Mucosa of descending colon (tissue), 3 donors: ENCODE data around the gene MAGI2. TPM values are rescaled to one million over a fixed set of nuclear protein-coding genes. Genes with fewer than 3 reads are reported as not detected.

Source experiments
- ATAC-seq: fragments of 200-7000 bp; cut with Tn5 transposase; one replicate; pipeline ENCODE4 v1.9.1; 2020; ENCODE audit warnings: mild to moderate bottlenecking, moderate library complexity
- DNase-seq, 3 donors: peaks; one replicate each; pipeline ENCODE4 v3.0.0-alpha.2; 2020
- H3K36me3 ChIP-seq: fragments of 200-600 bp; one replicate; pipeline ENCODE4 v1.8.0; 2021; ENCODE audit warnings: low read depth, mild to moderate bottlenecking
- H3K4me1 ChIP-seq: fragments of 200-600 bp; one replicate; pipeline ENCODE4 v1.8.0; 2021; ENCODE audit warnings: low read depth, mild to moderate bottlenecking
- H3K4me3 ChIP-seq: fragments of 200-600 bp; one replicate; pipeline ENCODE4 v1.8.0; 2021; ENCODE audit warnings: mild to moderate bottlenecking
- H3K9me3 ChIP-seq: fragments of 200-600 bp; one replicate; pipeline ENCODE4 v1.8.0; 2021; ENCODE audit warnings: mild to moderate bottlenecking
- intact Hi-C, 2 donors: fragments of 100-400 bp; cut with DNase I in 1 of 2; cut with micrococcal nuclease in 1 of 2; formaldehyde crosslinking; loops; one replicate each; pipeline versions ENCODE4 v1.11.0 to v1.11.1; 2022; cut with DNase I, micrococcal nuclease
- total RNA-seq, 3 donors: library from RNA; stranded (reverse); fragmentation: NEBNext Ultra II Directional in 2 of 3; extraction: Animal tissue kit (Norgen Biotek cat#: 25700) in 2 of 3; gene quantifications; one replicate each; pipeline versions ENCODE4 v1.2.1 to v1.2.4, GENCODE V29; 2021 to 2023
- TF ChIP-seq, protein P1 (sequence below): fragments of 200-600 bp; IDR thresholded peaks from one replicate; pipeline ENCODE4 v1.8.0; 2022; ENCODE audit warnings: antibody characterized with exemption, mild to moderate bottlenecking
- donor health status: DM: no; HTN: no; CAD: no; lungs with moderate emphysema.
- donor health status: DM: no; HTN: no; CAD: no.
- donor health status: DM: no; HTN: yes; CAD: no.

The MAGI2 gene
- total RNA-seq, 3 donors from 2014 or later, result 1.9 to 14.5 (median 2.7) TPM

DNA sequence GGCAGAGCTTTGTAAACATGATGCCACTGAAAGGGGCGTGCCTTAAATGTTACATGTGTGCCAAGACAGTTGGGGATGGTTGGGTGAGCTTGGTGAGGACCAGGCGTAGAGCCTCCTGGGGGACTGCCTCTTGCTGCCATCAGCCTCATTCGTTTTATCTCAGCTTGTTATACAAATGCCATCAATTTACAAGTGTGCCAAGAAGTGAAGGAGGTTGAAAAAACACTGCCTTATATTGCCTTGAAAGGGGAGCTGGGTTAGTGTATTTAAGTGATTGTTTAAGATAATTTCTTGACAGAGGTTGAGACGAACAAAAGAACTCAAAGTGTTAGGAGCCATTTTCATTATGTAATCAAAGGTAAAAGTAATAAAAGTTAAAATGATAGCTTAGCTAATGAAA, 1300.2 kb downstream of the MAGI2 start:
- no peaks in the 10 kb centered on the region for H3K4me1 ChIP-seq
- no peak for ATAC-seq

DNA sequence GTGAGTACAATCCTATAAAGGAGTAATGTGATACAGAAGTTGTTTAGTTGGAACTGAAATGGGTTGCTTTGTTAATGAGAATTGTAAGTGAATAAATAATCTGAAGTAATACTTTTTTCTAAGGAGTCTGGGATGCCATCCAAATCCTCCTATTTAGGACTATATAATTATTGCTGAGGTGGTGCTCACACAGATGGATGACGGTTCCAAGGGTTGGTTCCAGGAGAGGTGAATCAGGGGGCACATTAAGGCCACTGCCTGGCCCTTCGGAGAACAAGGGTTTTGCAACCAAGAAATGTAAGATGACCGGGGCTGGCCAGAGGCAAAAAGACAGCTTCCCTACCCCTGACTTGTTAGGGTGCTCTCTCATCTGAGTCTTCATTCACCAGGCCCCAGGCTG, 1302.2 kb downstream of the MAGI2 start:
- DNase-seq, result no peak
- Histone ChIP-seq H3K36me3 (no peaks in the 10 kb centered on the region), H3K9me3 (no peaks in the 10 kb centered on the region), H3K4me1 (no peaks in the 10 kb centered on the region), H3K4me3 (no peak overlapping the region)
- no peak for ATAC-seq
- intact Hi-C loops, result no loop called here
- TF ChIP-seq, protein P1, sequence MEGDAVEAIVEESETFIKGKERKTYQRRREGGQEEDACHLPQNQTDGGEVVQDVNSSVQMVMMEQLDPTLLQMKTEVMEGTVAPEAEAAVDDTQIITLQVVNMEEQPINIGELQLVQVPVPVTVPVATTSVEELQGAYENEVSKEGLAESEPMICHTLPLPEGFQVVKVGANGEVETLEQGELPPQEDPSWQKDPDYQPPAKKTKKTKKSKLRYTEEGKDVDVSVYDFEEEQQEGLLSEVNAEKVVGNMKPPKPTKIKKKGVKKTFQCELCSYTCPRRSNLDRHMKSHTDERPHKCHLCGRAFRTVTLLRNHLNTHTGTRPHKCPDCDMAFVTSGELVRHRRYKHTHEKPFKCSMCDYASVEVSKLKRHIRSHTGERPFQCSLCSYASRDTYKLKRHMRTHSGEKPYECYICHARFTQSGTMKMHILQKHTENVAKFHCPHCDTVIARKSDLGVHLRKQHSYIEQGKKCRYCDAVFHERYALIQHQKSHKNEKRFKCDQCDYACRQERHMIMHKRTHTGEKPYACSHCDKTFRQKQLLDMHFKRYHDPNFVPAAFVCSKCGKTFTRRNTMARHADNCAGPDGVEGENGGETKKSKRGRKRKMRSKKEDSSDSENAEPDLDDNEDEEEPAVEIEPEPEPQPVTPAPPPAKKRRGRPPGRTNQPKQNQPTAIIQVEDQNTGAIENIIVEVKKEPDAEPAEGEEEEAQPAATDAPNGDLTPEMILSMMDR, result no peak

More for the DNA sequence above, 1300.2 kb downstream of the MAGI2 start:
- Histone ChIP-seq H3K9me3 (no peaks in the 10 kb centered on the region), H3K36me3 (no peaks in the 10 kb centered on the region), H3K4me3 (no peak overlapping the region)
- intact Hi-C loops, result no loop called here
- TF ChIP-seq, protein P1, result no peak
- DNase-seq, result no peak

DNA sequence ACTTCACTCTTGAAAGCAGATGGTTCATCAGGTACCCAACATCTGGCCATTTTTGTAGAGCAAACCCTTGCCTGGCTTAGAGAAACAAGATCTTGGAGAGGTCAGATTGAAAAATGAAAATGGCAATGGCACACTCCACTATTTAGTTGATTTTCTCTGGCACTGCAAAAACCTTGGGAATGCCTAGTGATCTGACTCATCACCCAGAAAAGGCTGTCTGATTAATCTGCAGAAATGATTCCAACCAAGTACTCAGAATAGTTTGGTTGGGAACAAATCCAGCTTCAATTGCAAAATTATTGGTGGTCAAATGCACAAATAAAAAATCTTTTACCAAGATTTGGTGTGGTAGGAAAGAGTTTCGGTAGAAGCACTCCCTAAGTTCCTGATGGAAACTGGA, 1303.7 kb downstream of the MAGI2 start:
- DNase-seq (no peak), ATAC-seq (no peak)
- Histone ChIP-seq H3K9me3 (no peaks in the 10 kb centered on the region), H3K36me3 (no peaks in the 10 kb centered on the region), H3K4me1 (no peaks in the 10 kb centered on the region), H3K4me3 (no peak overlapping the region)
- intact Hi-C loops, result no loop called here
- TF ChIP-seq, protein P1, result no peak

DNA sequence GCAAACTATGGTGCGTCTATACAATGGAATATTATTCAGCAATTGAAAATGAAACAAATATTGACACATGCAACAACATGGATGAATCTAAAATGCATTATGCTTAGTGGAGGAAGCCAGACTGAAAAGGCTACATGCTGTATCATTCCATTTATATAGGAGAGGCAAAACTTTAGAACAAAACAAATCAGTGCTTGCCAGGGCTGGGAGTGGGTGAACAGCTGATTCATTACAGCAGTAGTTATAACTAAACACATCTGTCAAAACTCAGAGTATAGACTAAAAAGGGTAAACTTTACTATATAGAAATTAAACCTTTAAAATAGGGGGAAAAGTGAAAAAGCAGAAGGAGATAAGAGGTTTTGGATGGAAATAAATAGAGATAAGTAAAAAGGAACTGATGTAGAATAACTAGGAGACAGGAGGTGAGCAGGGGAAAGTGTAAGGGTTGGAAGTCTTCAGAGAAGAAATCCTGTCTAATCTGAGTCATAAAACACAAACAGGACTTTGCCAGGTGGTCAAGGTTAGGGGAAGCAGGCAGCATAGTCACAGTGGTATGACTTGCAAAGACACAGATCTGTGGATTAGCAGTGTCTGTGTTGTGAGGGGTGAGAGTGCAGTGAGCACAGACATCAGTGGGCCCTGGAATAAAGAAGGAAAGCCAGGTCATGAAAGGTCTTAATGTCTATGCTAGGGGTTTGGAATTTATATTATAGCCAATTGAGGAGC, 1305.1 kb downstream of the MAGI2 start:
- DNase-seq (no peak), ATAC-seq (no peak)
- H3K4me3 ChIP-seq, result no peak overlapping the region
- no peaks in the 10 kb centered on the region for H3K36me3 ChIP-seq
- no peaks in the 10 kb centered on the region for H3K9me3 ChIP-seq
- H3K4me1 ChIP-seq, result no peaks in the 10 kb centered on the region
- intact Hi-C loops, result no loop called here
- TF ChIP-seq, protein P1, result no peak

DNA sequence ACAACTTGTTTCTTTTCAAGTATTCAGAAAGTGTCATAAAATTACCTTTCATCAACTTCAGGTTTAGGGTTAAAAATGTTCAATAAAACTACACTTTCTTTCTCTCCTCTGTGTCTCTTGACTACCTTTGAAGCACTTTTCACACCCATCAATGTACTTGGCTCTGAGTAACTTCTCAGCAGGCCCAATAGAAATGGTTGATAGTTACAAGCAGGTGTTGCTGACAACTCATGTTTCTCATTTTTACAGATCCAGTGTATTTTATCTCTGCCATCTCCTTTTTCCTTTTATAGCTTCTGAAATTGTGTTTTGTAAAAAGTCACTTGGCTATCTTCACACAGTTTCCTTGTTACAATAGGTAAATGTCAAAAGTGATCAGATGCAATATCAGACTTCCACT, 1306.9 kb downstream of the MAGI2 start:
- TF ChIP-seq, protein P1, result no peak
- DNase-seq (no peak), ATAC-seq (no peak)
- no peaks in the 10 kb centered on the region for H3K36me3 ChIP-seq
- no peaks in the 10 kb centered on the region for H3K9me3 ChIP-seq
- H3K4me3 ChIP-seq, result no peak overlapping the region
- no peaks in the 10 kb centered on the region for H3K4me1 ChIP-seq
- intact Hi-C loops, result no loop called here
